OCI-M2 (cell line): ENCODE measurements around the gene AQP9.
"Not testable (repeated sequence)": the region's sequence is repeated elsewhere in the genome, so short reads cannot be mapped to it uniquely, and the experiment has no call there.

Experiments
- DNase-seq: peaks from one replicate; lab custom pipeline; 2025; ENCODE audit not compliant: unreplicated experiment; lab: John Stamatoyannopoulos, UW

AQP9 gene

GRCh38 chr15:58178668-58179067 lies 40.5 kb downstream of the AQP9 start:
- DNase-seq = no peak

GRCh38 chr15:58179206-58179605 lies 41.0 kb downstream of the AQP9 start:
- DNase-seq = no peak

GRCh38 chr15:58179741-58180381 lies 41.7 kb downstream of the AQP9 start:
- no peak for DNase-seq

GRCh38 chr15:58182460-58183163 lies 44.4 kb downstream of the AQP9 start:
- DNase-seq = no peak

- DNase-seq = no peak
These were observed 47.3 kb downstream of the AQP9 start for GRCh38 chr15:58185439-58185838.

- DNase-seq = no peak
These were observed 51.1 kb downstream of the AQP9 start for GRCh38 chr15:58189148-58189811.

- no peak for DNase-seq
These were observed 52.2 kb downstream of the AQP9 start for GRCh38 chr15:58190419-58190818.

- not testable (repeated sequence) for DNase-seq
These were observed 55.5 kb downstream of the AQP9 start for GRCh38 chr15:58193636-58194035.

- no peak for DNase-seq
These were observed 62.6 kb downstream of the AQP9 start for GRCh38 chr15:58200739-58201138.

- DNase-seq = no peak
These were observed 63.3 kb downstream of the AQP9 start for GRCh38 chr15:58201516-58201915.

GRCh38 chr15:58203537-58203936 lies 65.4 kb downstream of the AQP9 start:
- DNase-seq = no peak

- DNase-seq = no peak
These were observed 68.0 kb downstream of the AQP9 start for GRCh38 chr15:58206151-58206550.

GRCh38 chr15:58208217-58208616 lies 70.0 kb downstream of the AQP9 start:
- not testable (repeated sequence) for DNase-seq

GRCh38 chr15:58209007-58209481 lies 70.9 kb downstream of the AQP9 start:
- not testable (repeated sequence) for DNase-seq

- DNase-seq = not testable (repeated sequence)
These were observed 71.8 kb downstream of the AQP9 start for GRCh38 chr15:58210031-58210430.

GRCh38 chr15:58212909-58213526 lies 74.8 kb downstream of the AQP9 start:
- no peak for DNase-seq

GRCh38 chr15:58213587-58214338 lies 75.6 kb downstream of the AQP9 start:
- DNase-seq = no peak

- DNase-seq = no peak
These were observed 76.6 kb downstream of the AQP9 start for GRCh38 chr15:58214591-58215340.

- no peak for DNase-seq
These were observed 79.3 kb downstream of the AQP9 start for GRCh38 chr15:58217460-58217859.

- peak; percentile 13 for DNase-seq
These were observed 83.5 kb downstream of the AQP9 start for GRCh38 chr15:58221591-58222241.
